ENCODE data around the gene ANXA11.

The ANXA11 gene

GRCh38 chr10:80197972-80198916 lies 7.1 kb downstream of the ANXA11 start:
- no peaks in the 10 kb centered on the region for H3K27me3 ChIP-seq
- no peak for TF ChIP-seq CTCF (IDR thresholded peaks at IDR 0.05)
- peaks cover 0 to 99% (median 87%) of the 10 kb centered on the region in 4 donors for H3K4me1 ChIP-seq
- peak overlapping the region; percentile 94 to 98 for H3K27ac ChIP-seq
- intact Hi-C loops (cut with DNase I; ENCODE audit: low total_unique reads), result no loop called here
- no peak for DNase-seq
- no peaks in the 10 kb centered on the region for H3K9me3 ChIP-seq
- H3K4me3 ChIP-seq, result no peak overlapping the region
- no peaks in the 10 kb centered on the region for H3K36me3 ChIP-seq

- Histone ChIP-seq H3K27me3 (no peaks in the 10 kb centered on the region), H3K9me3 (no peaks in the 10 kb centered on the region), H3K27ac (peak overlapping the region; percentile 67 to 72), H3K36me3 (no peaks in the 10 kb centered on the region), H3K4me1 (peaks cover 0 to 88% (median 78%) of the 10 kb centered on the region in 4 donors), H3K4me3 (peak overlapping the region in 1 of 2 donors; percentile 15)
- no peak for TF ChIP-seq CTCF (IDR thresholded peaks at IDR 0.05)
- DNase-seq, result no peak
- intact Hi-C loops (cut with DNase I; ENCODE audit: low total_unique reads), result no loop called here
Observed at GRCh38 chr10:80196950-80197315, 8.4 kb downstream of the ANXA11 start.

GRCh38 chr10:80196270-80196949 lies 8.9 kb downstream of the ANXA11 start:
- Histone ChIP-seq H3K27ac (peak overlapping the region; percentile 67 to 72), H3K27me3 (no peaks in the 10 kb centered on the region), H3K4me1 (peaks cover 0 to 88% (median 77%) of the 10 kb centered on the region in 4 donors), H3K36me3 (no peaks in the 10 kb centered on the region), H3K4me3 (peak overlapping the region in 1 of 2 donors; percentile 15), H3K9me3 (no peaks in the 10 kb centered on the region)
- DNase-seq, result peak in 1 of 2 donors; percentile 80
- intact Hi-C loops (cut with DNase I; ENCODE audit: low total_unique reads), result no loop called here
- no peak for TF ChIP-seq CTCF (IDR thresholded peaks at IDR 0.05)

- Histone ChIP-seq H3K4me1 (peaks cover 0 to 80% (median 67%) of the 10 kb centered on the region in 4 donors), H3K4me3 (no peak overlapping the region), H3K27me3 (no peaks in the 10 kb centered on the region), H3K27ac (peak overlapping the region; percentile 67 to 72), H3K36me3 (no peaks in the 10 kb centered on the region), H3K9me3 (no peaks in the 10 kb centered on the region)
- intact Hi-C loops (cut with DNase I; ENCODE audit: low total_unique reads), result no loop called here
- no peak for DNase-seq
- no peak for TF ChIP-seq CTCF (IDR thresholded peaks at IDR 0.05)
Observed at GRCh38 chr10:80195046-80195574, 10.2 kb downstream of the ANXA11 start.

- H3K36me3 ChIP-seq, result no peaks in the 10 kb centered on the region
- no peak for TF ChIP-seq CTCF (IDR thresholded peaks at IDR 0.05)
- DNase-seq, result no peak
- H3K27ac ChIP-seq, result peak overlapping the region in 1 of 2 donors; percentile 23
- H3K27me3 ChIP-seq, result no peaks in the 10 kb centered on the region
- H3K4me3 ChIP-seq, result no peak overlapping the region
- intact Hi-C loops (cut with DNase I; ENCODE audit: low total_unique reads), result no loop called here
- peaks cover 0 to 80% (median 62%) of the 10 kb centered on the region in 4 donors for H3K4me1 ChIP-seq
- H3K9me3 ChIP-seq, result no peaks in the 10 kb centered on the region
Observed at GRCh38 chr10:80194373-80195045, 10.8 kb downstream of the ANXA11 start.
